Stimulated activated naive CD8-positive, alpha-beta T cell treated with anti-CD3 and anti-CD28 coated beads, Interleukin-15, amount 100 ng/mL, for 72 hours (primary cell): Measurements from ENCODE around the gene KIF5C.

Experiments used
- ATAC-seq: fragments of 150-1000 bp; cut with Tn5 transposase; 2 replicates; pipeline ENCODE4 v1.10.0; 2021; ENCODE audit warnings: mild to moderate bottlenecking, moderate library complexity
- DNase-seq, 2 donors: peaks; one replicate each; pipeline ENCODE4 v3.0.0; 2021 to 2022
- H3K27ac Mint-ChIP-seq, 2 donors: one replicate each; pipeline ENCODE4 v1.8.0; 2022; ENCODE audit warnings: mild to moderate bottlenecking in 2 of 2, mixed read lengths in 2 of 2, moderate library complexity in 2 of 2
- H3K27me3 Mint-ChIP-seq: one replicate; pipeline ENCODE4 v1.8.0; 2022; ENCODE audit warnings: mixed read lengths
- H3K4me1 Mint-ChIP-seq: one replicate; pipeline ENCODE4 v1.8.0; 2022; ENCODE audit warnings: mild to moderate bottlenecking, mixed read lengths
- H3K4me3 Mint-ChIP-seq, 2 donors: one replicate each; pipeline ENCODE4 v1.8.0; 2022; ENCODE audit warnings: mild to moderate bottlenecking in 2 of 2, mixed read lengths in 2 of 2, moderate library complexity in 1 of 2
- H3K9me3 Mint-ChIP-seq, 2 donors: one replicate each; pipeline ENCODE4 v1.8.0; 2022; ENCODE audit warnings: mixed read lengths in 2 of 2

Gene KIF5C

GRCh38 chr2:148926981-148927401 lies 52.0 kb downstream of the KIF5C start:
- Mint-ChIP-seq H3K27me3 (no peaks in the 10 kb centered on the region), H3K4me1 (peaks cover 19% of the 10 kb centered on the region), H3K9me3 (no peaks in the 10 kb centered on the region), H3K4me3 (peak overlapping the region; percentile 71 to 83), H3K27ac (peak overlapping the region; percentile 85 to 96)
- peak; percentile 27 to 33 for DNase-seq
- ATAC-seq, result peak; percentile 78

GRCh38 chr2:148928395-148928794 lies 53.4 kb downstream of the KIF5C start:
- Mint-ChIP-seq H3K27me3 (no peaks in the 10 kb centered on the region), H3K4me1 (peaks cover 19% of the 10 kb centered on the region), H3K9me3 (no peaks in the 10 kb centered on the region), H3K4me3 (no peak overlapping the region), H3K27ac (no peak overlapping the region)
- no peak for ATAC-seq
- DNase-seq, result no peak

- no peak overlapping the region for H3K4me3 Mint-ChIP-seq
- no peaks in the 10 kb centered on the region for H3K27me3 Mint-ChIP-seq
- no peaks in the 10 kb centered on the region for H3K9me3 Mint-ChIP-seq
- DNase-seq, result no peak
- no peak overlapping the region for H3K27ac Mint-ChIP-seq
- no peak for ATAC-seq
- H3K4me1 Mint-ChIP-seq, result peaks cover 19% of the 10 kb centered on the region
These were observed 55.2 kb downstream of the KIF5C start for GRCh38 chr2:148930046-148930775.

GRCh38 chr2:148932536-148932935 lies 57.5 kb downstream of the KIF5C start:
- no peak for ATAC-seq
- H3K9me3 Mint-ChIP-seq, result no peaks in the 10 kb centered on the region
- no peaks in the 10 kb centered on the region for H3K27me3 Mint-ChIP-seq
- no peak for DNase-seq
- H3K4me3 Mint-ChIP-seq, result no peak overlapping the region
- H3K4me1 Mint-ChIP-seq, result peaks cover under 1% of the 10 kb centered on the region
- no peak overlapping the region for H3K27ac Mint-ChIP-seq

GRCh38 chr2:148933456-148933855 lies 58.4 kb downstream of the KIF5C start:
- no peaks in the 10 kb centered on the region for H3K27me3 Mint-ChIP-seq
- no peaks in the 10 kb centered on the region for H3K4me1 Mint-ChIP-seq
- DNase-seq, result no peak
- H3K9me3 Mint-ChIP-seq, result no peaks in the 10 kb centered on the region
- H3K4me3 Mint-ChIP-seq, result no peak overlapping the region
- no peak for ATAC-seq
- no peak overlapping the region for H3K27ac Mint-ChIP-seq

- no peak overlapping the region for H3K27ac Mint-ChIP-seq
- H3K4me1 Mint-ChIP-seq, result no peaks in the 10 kb centered on the region
- no peak for ATAC-seq
- H3K9me3 Mint-ChIP-seq, result no peaks in the 10 kb centered on the region
- H3K4me3 Mint-ChIP-seq, result no peak overlapping the region
- H3K27me3 Mint-ChIP-seq, result no peaks in the 10 kb centered on the region
- DNase-seq, result no peak
These were observed 60.8 kb downstream of the KIF5C start for GRCh38 chr2:148935791-148936190.

- no peak overlapping the region for H3K4me3 Mint-ChIP-seq
- ATAC-seq, result no peak
- H3K27ac Mint-ChIP-seq, result no peak overlapping the region
- no peaks in the 10 kb centered on the region for H3K4me1 Mint-ChIP-seq
- no peaks in the 10 kb centered on the region for H3K27me3 Mint-ChIP-seq
- H3K9me3 Mint-ChIP-seq, result no peaks in the 10 kb centered on the region
- DNase-seq, result no peak
These were observed 61.9 kb downstream of the KIF5C start for GRCh38 chr2:148936857-148937450.

- H3K27ac Mint-ChIP-seq, result no peak overlapping the region
- H3K4me1 Mint-ChIP-seq, result no peaks in the 10 kb centered on the region
- H3K9me3 Mint-ChIP-seq, result no peaks in the 10 kb centered on the region
- DNase-seq, result no peak
- H3K27me3 Mint-ChIP-seq, result no peaks in the 10 kb centered on the region
- H3K4me3 Mint-ChIP-seq, result no peak overlapping the region
- ATAC-seq, result no peak
These were observed 64.2 kb downstream of the KIF5C start for GRCh38 chr2:148939271-148939670.

GRCh38 chr2:148943097-148943496 lies 68.1 kb downstream of the KIF5C start:
- H3K4me3 Mint-ChIP-seq, result no peak overlapping the region
- no peak overlapping the region for H3K27ac Mint-ChIP-seq
- no peaks in the 10 kb centered on the region for H3K27me3 Mint-ChIP-seq
- no peaks in the 10 kb centered on the region for H3K9me3 Mint-ChIP-seq
- no peaks in the 10 kb centered on the region for H3K4me1 Mint-ChIP-seq
- DNase-seq, result no peak
- ATAC-seq, result no peak

GRCh38 chr2:148944536-148944935 lies 69.5 kb downstream of the KIF5C start:
- Mint-ChIP-seq H3K4me1 (no peaks in the 10 kb centered on the region), H3K9me3 (no peaks in the 10 kb centered on the region), H3K27ac (no peak overlapping the region), H3K4me3 (no peak overlapping the region), H3K27me3 (no peaks in the 10 kb centered on the region)
- ATAC-seq, result no peak
- no peak for DNase-seq

GRCh38 chr2:148947299-148947698 lies 72.3 kb downstream of the KIF5C start:
- H3K27ac Mint-ChIP-seq, result no peak overlapping the region
- DNase-seq (no peak), ATAC-seq (no peak)
- H3K9me3 Mint-ChIP-seq, result no peaks in the 10 kb centered on the region
- H3K4me1 Mint-ChIP-seq, result no peaks in the 10 kb centered on the region
- no peak overlapping the region for H3K4me3 Mint-ChIP-seq
- H3K27me3 Mint-ChIP-seq, result no peaks in the 10 kb centered on the region

- Mint-ChIP-seq H3K27me3 (no peaks in the 10 kb centered on the region), H3K9me3 (no peaks in the 10 kb centered on the region), H3K4me1 (no peaks in the 10 kb centered on the region), H3K4me3 (no peak overlapping the region), H3K27ac (no peak overlapping the region)
- no peak for ATAC-seq
- no peak for DNase-seq
These were observed 73.8 kb downstream of the KIF5C start for GRCh38 chr2:148948868-148949267.

- H3K9me3 Mint-ChIP-seq, result no peaks in the 10 kb centered on the region
- H3K4me3 Mint-ChIP-seq, result no peak overlapping the region
- DNase-seq (no peak), ATAC-seq (no peak)
- no peaks in the 10 kb centered on the region for H3K4me1 Mint-ChIP-seq
- H3K27ac Mint-ChIP-seq, result no peak overlapping the region
- no peaks in the 10 kb centered on the region for H3K27me3 Mint-ChIP-seq
These were observed 74.3 kb downstream of the KIF5C start for GRCh38 chr2:148949348-148949747.

- Mint-ChIP-seq H3K9me3 (no peaks in the 10 kb centered on the region), H3K4me3 (no peak overlapping the region), H3K27ac (no peak overlapping the region), H3K4me1 (no peaks in the 10 kb centered on the region), H3K27me3 (no peaks in the 10 kb centered on the region)
- DNase-seq (no peak), ATAC-seq (no peak)
These were observed 77.6 kb downstream of the KIF5C start for GRCh38 chr2:148952621-148953020.

- no peak for ATAC-seq
- no peaks in the 10 kb centered on the region for H3K9me3 Mint-ChIP-seq
- H3K27ac Mint-ChIP-seq, result no peak overlapping the region
These were observed 78.4 kb downstream of the KIF5C start for GRCh38 chr2:148953426-148953825.

GRCh38 chr2:148954536-148954935 lies 79.5 kb downstream of the KIF5C start:
- Mint-ChIP-seq H3K9me3 (no peaks in the 10 kb centered on the region), H3K4me3 (no peak overlapping the region), H3K27me3 (no peaks in the 10 kb centered on the region), H3K27ac (no peak overlapping the region), H3K4me1 (no peaks in the 10 kb centered on the region)
- DNase-seq (no peak), ATAC-seq (no peak)

More at GRCh38 chr2:148953426-148953825, 78.4 kb downstream of the KIF5C start:
- Mint-ChIP-seq H3K4me1 (no peaks in the 10 kb centered on the region), H3K4me3 (no peak overlapping the region), H3K27me3 (no peaks in the 10 kb centered on the region)
- DNase-seq, result no peak

- Mint-ChIP-seq H3K4me3 (no peak overlapping the region), H3K9me3 (no peaks in the 10 kb centered on the region), H3K27me3 (no peaks in the 10 kb centered on the region), H3K4me1 (no peaks in the 10 kb centered on the region), H3K27ac (no peak overlapping the region)
- DNase-seq (no peak), ATAC-seq (no peak)
These were observed 80.8 kb downstream of the KIF5C start for GRCh38 chr2:148955798-148956197.
